ENCODE results near the gene HKDC1.

HKDC1 gene

DNA sequence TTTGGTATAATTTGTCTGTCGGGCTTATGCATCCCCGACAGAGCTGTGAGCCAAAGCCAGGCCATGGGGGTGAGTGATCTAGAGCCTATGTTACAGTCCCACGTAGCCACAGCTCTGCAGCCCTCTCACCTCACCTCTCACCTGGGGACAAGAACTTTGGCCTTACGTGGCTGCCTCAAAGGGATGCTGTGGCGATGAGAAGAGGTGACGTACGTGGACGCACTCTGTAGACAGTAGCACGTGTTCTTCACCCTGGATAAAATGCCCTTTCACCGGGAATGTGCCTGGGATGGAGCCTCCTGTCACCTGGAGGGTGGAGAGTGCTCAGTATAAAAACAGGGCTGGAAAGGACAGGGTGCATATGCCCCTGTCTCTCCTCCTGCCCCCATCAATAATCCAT, 5.5 kb downstream of the HKDC1 start:
- no peak for TF ChIP-seq ZFX (IDR thresholded peaks at IDR 0.05; ENCODE audit: borderline replicate concordance)
- TF ChIP-seq, protein P1, sequence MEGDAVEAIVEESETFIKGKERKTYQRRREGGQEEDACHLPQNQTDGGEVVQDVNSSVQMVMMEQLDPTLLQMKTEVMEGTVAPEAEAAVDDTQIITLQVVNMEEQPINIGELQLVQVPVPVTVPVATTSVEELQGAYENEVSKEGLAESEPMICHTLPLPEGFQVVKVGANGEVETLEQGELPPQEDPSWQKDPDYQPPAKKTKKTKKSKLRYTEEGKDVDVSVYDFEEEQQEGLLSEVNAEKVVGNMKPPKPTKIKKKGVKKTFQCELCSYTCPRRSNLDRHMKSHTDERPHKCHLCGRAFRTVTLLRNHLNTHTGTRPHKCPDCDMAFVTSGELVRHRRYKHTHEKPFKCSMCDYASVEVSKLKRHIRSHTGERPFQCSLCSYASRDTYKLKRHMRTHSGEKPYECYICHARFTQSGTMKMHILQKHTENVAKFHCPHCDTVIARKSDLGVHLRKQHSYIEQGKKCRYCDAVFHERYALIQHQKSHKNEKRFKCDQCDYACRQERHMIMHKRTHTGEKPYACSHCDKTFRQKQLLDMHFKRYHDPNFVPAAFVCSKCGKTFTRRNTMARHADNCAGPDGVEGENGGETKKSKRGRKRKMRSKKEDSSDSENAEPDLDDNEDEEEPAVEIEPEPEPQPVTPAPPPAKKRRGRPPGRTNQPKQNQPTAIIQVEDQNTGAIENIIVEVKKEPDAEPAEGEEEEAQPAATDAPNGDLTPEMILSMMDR (IDR thresholded peaks at IDR 0.05): no peak
- H3K27ac ChIP-seq: no peak overlapping the region

DNA sequence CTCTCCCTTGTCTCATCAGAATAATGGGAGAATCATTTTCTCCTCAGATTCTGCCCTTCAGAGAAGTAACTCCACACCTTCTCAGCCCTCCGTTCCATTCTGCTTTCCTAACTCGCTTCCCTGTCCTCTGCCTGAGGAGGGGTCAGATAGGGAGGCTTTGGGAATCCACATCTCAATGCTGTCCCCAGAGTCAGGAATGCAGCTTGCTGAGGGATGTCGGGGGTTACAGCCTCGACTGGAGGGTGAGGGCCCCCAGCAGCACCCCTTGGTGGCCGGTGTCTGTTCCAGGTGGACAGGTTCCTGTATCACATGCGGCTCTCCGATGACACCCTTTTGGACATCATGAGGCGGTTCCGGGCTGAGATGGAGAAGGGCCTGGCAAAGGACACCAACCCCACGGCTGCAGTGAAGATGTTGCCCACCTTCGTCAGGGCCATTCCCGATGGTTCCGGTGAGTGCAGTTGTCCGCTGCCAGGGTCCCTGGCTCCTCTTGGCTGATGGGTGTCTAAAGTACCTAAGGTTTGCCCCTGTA, 6.9 kb downstream of the HKDC1 start:
- no peak overlapping the region for H3K27ac ChIP-seq

GRCh38 chr10:69228151-69228550, 8.0 kb downstream of the HKDC1 start:
- TF ChIP-seq, protein P1 (IDR thresholded peaks at IDR 0.05): no peak
- no peak for TF ChIP-seq ZFX (IDR thresholded peaks at IDR 0.05; ENCODE audit: borderline replicate concordance)
- H3K27ac ChIP-seq: no peak overlapping the region

More for the DNA sequence above, 6.9 kb downstream of the HKDC1 start:
- no peak for TF ChIP-seq ZFX (IDR thresholded peaks at IDR 0.05; ENCODE audit: borderline replicate concordance)
- TF ChIP-seq, protein P1 (IDR thresholded peaks at IDR 0.05): no peak

DNA sequence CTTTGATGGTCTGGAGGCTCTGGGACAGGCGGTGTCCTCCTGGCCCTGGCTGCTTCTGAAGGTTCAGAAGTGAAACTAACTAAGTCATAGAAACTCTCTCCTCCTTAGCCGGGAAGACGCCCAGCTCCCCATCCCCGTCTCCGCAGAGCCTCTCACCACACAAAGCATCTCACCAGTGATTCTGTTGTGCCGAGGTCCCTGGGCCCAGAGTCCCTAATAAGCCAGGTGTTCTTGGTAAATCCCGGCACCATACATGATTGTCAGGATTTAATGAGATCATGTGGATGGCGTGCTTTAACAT, 9.4 kb downstream of the HKDC1 start:
- TF ChIP-seq ZFX (IDR thresholded peaks at IDR 0.05; ENCODE audit: borderline replicate concordance): no peak
- TF ChIP-seq, protein P1 (IDR thresholded peaks at IDR 0.05): no peak
- no peak overlapping the region for H3K27ac ChIP-seq

DNA sequence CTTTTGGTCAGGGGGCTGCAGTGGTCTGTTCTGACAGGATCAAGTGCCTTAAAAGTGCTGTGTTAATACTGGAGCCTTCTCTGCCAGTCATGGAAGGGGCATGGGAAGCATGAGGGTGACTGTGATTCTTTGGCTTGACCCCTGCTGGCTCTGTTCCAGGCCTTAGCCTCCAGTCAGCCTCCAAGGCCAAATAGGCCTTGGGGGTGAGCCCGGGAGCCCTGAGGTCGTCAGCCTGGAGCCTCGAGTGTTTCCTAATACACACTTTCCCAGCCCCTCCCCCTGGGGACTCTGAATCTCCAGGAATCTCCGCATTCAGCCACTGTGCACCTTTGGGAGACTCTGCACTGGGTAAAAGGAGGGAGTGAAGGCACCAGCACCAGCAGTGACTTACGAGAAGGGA, 10.0 kb downstream of the HKDC1 start:
- TF ChIP-seq, protein P1 (IDR thresholded peaks at IDR 0.05): no peak
- no peak for TF ChIP-seq ZFX (IDR thresholded peaks at IDR 0.05; ENCODE audit: borderline replicate concordance)
- no peak overlapping the region for H3K27ac ChIP-seq

- no peak overlapping the region for H3K27ac ChIP-seq
These were observed 12.1 kb downstream of the HKDC1 start for GRCh38 chr10:69232252-69232651.

DNA sequence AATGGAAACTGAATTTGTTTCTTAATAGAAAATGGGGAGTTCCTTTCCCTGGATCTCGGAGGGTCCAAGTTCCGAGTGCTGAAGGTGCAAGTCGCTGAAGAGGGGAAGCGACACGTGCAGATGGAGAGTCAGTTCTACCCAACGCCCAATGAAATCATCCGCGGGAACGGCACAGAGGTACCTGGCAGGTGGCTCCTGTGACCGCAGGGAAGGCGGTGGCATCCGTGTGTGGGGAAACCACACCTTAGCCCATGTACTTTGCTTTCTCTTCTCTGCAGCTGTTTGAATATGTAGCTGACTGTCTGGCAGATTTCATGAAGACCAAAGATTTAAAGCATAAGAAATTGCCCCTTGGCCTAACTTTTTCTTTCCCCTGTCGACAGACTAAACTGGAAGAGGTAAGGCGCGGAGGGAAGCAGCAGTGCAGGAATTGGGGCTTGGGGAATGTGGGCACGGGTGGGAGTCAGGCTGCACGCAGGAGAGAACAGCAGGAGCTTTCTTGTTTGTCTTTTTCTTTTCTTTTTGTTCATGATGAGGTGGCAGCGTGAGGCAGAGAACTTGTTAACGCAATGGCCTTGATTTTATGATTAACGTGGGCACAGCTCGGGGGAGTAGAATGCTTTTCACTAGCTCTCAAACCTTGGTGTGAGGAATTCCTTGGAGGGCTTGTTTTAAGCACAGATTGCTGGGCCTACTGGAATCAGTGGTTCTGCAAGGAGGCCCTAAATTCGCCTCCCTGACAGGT, 12.8 kb downstream of the HKDC1 start:
- no peak overlapping the region for H3K27ac ChIP-seq
- TF ChIP-seq, protein P1 (IDR thresholded peaks at IDR 0.05): no peak
- TF ChIP-seq ZFX (IDR thresholded peaks at IDR 0.05; ENCODE audit: borderline replicate concordance): no peak

More at GRCh38 chr10:69232252-69232651, 12.1 kb downstream of the HKDC1 start:
- TF ChIP-seq, protein P1 (IDR thresholded peaks at IDR 0.05): no peak
- TF ChIP-seq ZFX (IDR thresholded peaks at IDR 0.05; ENCODE audit: borderline replicate concordance): no peak
